ENCODE measurements around the gene BAIAP2.
A peak's percentile ranks its signal among the peaks of the same experiment; 100 is the strongest.

BAIAP2 gene

DNA sequence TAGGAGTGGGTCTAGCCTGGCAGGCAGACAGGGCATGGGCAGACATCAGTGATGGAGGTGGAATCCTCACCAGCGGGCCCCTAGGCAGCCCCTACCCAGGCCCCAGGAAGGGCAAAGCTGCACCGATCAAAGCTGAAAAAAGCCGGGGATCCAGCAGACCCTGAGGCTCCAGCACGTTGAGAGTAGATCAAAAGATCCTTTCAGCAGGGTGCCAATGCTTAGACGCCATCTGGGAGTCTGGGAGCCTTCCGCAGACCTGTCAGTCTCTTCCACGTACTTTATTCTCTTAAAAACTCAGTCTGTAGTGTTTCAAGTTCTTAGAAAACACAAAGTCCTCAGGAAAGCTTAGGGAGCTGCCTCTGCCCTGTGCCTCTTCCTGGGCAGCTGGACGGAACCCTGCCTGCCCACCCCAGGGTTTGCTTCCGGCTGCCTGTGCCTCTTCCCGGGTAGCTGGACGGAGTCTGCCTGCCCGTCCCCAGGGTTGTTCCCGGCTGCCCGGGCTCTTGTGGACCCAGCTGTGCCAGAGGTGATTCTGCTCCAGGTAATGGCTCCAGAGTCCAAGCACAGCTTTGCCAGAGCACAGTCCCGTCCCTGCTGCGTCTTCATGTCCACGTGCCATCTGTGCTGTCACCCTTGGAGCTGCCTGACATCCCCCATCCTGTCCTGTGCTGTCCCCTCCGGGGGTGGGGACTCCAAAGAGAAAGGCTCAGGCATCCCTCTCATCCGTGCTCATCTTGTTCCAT is 79.6 kb downstream of the BAIAP2 start:
- no peak for DNase-seq

- DNase-seq: no peak
Measured at GRCh38 chr17:81115219-81115618, 80.3 kb downstream of the BAIAP2 start.

GRCh38 chr17:81115749-81116464 is 81.0 kb downstream of the BAIAP2 start:
- DNase-seq: no peak

DNA sequence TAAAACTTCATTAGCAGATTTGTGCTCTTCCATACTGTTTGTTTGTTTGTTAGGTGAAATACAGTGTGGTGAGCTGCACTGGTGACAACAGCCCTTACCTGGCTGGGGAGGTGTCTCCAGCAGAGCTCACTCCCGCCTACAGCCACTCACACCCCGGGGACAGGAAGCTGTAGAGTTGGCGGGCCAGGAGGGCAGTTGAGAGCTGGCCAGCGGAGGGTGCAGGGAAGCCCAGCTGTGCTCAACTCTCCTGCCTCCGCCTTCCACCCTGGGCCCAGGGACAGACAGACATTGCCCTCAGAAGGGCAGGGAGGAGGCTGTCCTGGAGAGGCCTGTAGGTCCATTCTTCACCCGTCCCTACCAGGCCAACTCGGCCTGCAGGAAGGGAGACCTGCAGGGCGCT is 81.8 kb downstream of the BAIAP2 start:
- no peak for DNase-seq

- DNase-seq: no peak
Measured at GRCh38 chr17:81117672-81118198, 82.8 kb downstream of the BAIAP2 start.

- DNase-seq: no peak
Measured at GRCh38 chr17:81118308-81119221, 83.6 kb downstream of the BAIAP2 start.

DNA sequence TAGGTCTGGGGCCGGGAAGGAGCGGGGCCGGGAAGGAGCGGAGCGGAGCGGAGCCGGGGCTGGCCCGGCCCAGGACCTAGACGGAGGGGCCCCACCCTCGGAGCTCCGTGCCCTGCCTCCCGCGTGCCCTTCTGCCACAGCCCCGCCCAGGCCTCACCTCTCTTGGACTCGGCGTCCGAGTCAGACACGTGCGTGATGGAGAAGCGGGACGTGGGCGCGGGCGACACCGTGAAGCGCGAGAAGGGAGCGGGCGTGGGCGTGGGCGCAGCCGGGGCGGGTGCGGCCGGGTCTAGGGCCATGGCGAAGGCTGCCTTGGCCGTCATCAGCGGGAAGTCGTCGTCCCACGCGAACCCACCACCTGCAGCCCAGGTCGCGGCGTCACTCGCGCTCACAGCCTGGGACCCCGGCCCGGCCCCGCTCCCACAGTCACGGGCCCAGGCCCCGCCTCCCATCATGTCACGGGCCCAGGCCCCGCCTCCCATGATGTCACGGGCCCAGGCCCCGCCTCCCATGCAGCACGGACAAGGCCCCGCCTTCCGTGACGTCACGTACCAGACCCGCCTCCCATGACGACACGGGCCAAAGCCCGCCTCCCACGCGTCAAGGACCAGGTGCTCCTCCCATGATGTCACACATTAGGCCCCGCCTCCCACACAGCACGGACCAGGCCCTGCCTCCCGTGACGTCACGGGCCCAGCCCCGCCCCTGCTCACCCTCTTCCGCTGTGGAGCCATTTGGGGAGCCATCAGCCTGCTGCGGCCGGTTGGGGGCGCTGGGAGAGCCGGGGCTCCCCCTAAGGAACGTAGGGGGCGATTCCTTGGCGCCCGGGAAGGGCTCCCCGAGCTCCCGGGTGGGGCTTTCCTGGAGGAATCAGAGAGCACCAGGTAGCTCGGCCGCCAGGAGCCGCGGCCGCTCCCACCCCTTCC is 84.5 kb downstream of the BAIAP2 start:
- DNase-seq: peak; percentile 95

DNA sequence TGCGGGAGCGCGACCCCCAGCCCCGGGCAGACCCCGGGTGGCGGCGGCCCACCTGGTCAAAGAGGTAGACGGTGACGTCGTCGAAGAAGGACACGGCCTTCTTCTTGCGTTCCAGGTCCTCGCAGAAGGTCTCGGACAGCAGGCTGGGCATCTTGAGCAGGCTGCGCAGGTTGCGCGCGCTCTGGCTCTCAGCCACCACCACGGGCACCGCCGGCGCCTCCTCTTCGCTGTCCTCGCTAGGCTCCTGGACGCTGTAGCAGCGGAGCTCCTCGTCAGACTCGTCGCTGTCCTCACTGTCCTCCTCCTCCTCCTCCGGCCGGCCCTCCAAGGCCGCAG is 85.2 kb downstream of the BAIAP2 start:
- no peak for DNase-seq

DNA sequence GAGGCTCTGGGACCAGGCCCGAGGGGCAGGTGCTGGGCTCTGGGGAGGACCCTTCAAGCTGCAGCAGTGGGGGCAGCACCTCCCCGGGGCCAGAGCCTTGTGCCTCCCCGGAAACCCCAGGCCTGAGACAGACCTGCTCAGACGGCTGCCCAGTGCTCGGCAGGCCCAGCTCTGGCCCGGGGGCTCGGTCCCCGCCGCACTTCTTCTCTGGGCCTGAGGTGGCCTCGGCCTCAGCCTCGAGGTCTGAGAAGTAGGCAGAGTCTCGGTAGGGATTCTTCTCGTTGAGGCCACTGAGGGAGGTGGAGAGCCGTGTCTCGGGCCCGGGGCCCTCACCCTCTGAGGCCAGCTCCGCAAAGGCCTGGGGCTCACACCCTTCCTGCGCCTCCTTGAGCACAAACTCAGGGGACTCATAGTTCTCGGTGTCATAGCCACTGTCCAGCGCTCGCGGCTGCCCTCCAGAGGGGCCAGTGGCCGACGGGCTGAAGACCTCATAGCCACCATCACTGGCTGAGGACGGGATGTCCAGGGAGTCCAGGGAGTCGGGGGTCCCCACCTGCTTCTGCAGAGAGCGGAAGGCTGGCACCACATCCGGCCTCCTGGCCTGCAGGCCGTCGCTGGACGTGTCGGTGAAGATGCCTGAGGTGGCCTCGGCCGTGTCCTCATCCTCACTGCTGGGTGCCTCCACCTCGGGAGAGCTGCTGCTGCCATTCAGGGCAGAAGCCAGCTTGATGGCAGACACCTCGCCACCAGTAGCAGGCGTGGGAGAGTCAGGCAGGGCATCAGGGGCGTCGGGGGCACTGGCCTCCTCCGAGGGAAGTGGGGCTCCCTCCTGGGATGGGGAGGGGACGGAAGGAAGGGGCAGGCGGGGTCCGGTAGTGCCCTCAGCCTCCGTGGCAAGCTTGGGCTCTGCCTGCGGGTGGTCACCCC is 86.0 kb downstream of the BAIAP2 start:
- no peak for DNase-seq

GRCh38 chr17:81121841-81122733 is 87.1 kb downstream of the BAIAP2 start:
- DNase-seq: no peak

GRCh38 chr17:81123052-81124048 is 88.4 kb downstream of the BAIAP2 start:
- DNase-seq: no peak

DNA sequence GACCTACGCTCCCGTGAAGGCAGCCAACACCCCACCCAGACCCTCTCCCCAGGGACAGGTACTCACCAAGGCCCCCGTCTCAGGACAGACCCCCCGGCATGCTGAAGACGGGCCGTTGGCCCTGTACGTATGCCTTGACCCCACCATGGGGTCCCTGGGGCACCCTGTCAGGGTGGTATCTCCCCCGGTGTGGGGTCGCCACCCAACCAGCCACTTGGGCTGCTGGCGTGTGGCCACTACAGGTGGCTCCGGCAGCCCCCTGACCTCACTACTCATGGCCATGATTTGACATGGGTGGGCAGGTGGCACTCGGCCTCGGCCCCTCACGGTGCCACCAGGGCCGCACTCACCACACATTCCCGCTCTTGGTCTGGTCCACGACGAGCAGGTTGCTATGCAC is 89.4 kb downstream of the BAIAP2 start:
- no peak for DNase-seq

GRCh38 chr17:81125573-81126081 is 90.7 kb downstream of the BAIAP2 start:
- no peak for DNase-seq

DNA sequence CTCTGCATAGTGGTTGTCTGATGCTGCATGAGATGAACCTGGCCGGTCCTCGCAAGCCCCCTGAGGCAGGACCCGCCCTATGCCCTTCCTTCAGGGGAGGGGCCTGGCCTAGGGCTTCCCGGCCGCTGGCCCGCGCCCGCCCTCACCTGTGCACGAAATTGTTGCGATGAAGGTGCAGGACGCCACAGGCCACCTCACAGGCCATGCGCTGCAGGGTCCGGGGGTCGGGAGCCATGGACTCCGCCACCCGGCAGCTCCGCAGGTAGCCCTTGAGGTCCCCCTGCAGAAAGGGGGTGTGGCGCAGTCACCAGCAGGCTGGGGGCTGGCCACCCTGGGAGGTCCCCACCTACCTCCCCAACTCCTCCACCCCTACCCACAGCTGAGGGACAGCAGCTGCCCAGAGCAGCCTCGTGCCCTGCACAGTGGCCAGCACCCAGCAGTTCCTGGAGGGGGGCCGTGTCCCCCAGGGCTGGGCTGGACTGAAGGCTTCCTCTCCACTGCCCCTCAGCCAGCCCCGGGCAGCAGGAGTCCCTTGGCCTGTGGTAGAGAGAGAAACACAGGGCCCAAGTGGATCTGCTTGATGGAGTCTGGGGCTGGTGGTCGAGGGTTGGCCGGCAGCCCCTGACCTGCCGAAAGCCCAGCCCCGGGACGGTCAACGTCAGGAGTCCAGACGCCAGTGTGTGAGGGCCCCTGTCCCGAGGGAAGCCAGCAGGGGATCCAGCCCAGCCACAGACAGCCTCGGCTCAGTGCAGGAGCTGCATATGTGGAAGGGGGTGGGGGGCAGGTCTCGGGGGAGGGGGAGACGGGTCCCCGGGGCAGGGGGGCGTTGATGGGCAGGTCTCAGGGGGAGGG is 91.6 kb downstream of the BAIAP2 start:
- no peak for DNase-seq

DNA sequence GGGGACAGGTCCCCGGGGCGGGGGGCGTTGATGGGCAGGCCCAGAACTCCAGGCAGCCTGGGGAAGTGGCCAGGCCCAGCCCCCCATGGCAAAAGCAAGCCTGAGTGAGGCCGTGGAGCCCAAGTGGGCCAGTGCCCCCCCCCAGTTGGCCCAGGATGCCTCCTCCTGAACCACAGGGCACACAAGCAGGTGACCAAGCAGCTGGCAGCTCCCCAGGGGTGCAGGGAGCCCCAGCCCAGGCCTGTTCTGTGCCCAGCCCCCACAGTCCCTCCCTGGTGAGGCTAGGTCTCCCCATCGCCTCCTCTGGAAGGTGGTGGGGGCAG is 92.1 kb downstream of the BAIAP2 start:
- no peak for DNase-seq

- DNase-seq: no peak
Measured at GRCh38 chr17:81127526-81128177, 92.7 kb downstream of the BAIAP2 start.

DNA sequence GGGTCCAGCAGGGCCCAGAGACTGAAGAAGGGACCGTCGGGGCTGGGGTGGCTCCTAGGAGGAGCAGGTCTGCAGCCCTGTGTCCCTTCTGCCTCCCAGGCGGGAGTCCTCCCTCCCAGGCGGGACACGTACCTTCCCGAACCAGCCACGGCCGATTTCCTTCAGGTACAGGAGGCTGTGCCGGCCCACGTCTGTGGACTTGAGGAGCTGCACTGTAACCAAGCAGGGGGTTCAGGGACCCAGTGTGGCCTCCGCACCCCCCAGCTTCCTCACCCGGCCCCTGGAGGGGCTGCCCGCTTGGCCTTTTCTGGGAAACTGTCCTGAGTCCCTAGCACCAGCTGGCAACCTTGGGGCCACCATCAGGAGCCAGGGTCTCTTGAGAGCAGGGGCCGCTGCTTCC is 93.4 kb downstream of the BAIAP2 start:
- no peak for DNase-seq

Measured in activated CD4-positive, alpha-beta T cell treated with anti-CD3 and anti-CD28 coated beads for 48 hours (primary cell).